GM23248 (cell line): Measurements from ENCODE around the gene RAD51B. TPM values are rescaled to one million over a fixed set of nuclear protein-coding genes. Genes with fewer than 3 reads are reported as not detected.

Experiments
- DNase-seq: peaks from one replicate; pipeline ENCODE4 v3.0.0-alpha.2; 2015
- H2AFZ ChIP-seq: fragments of 200-600 bp; sonication (generic); 2 replicates; pipeline ENCODE4 v1.6.1; 2016; ENCODE audit warnings: antibody characterized with exemption
- H3F3A ChIP-seq: fragments of 200-600 bp; sonication (generic); 2 replicates; pipeline ENCODE4 v1.6.1; 2016; ENCODE audit warnings: mild to moderate bottlenecking, antibody characterized with exemption, mixed run types; ENCODE audit not compliant: insufficient read depth
- H3K27ac ChIP-seq: fragments of 200-600 bp; sonication (generic); 2 replicates; pipeline ENCODE4 v1.5.1; 2016; ENCODE audit warnings: mild to moderate bottlenecking
- H3K27me3 ChIP-seq: fragments of 200-600 bp; sonication (generic); replicated peaks from 2 replicates; pipeline ENCODE4 v1.6.1; 2016; ENCODE audit warnings: mild to moderate bottlenecking; ENCODE audit not compliant: insufficient read depth
- H3K36me3 ChIP-seq: fragments of 200-600 bp; sonication (generic); 2 replicates; pipeline ENCODE4 v1.6.1; 2016; ENCODE audit warnings: low read depth, mild to moderate bottlenecking
- H3K4me1 ChIP-seq: fragments of 200-600 bp; sonication (generic); 2 replicates; pipeline ENCODE4 v1.6.1; 2016; ENCODE audit warnings: mild to moderate bottlenecking; ENCODE audit not compliant: insufficient read depth
- H3K4me2 ChIP-seq: fragments of 200-600 bp; sonication (generic); one replicate; pipeline ENCODE4 v1.6.1; 2016; ENCODE audit warnings: mild to moderate bottlenecking; ENCODE audit not compliant: unreplicated experiment
- H3K4me3 ChIP-seq: fragments of 200-600 bp; sonication (generic); 2 replicates; pipeline ENCODE4 v1.5.1; 2016; ENCODE audit warnings: mild to moderate bottlenecking
- H3K79me2 ChIP-seq: fragments of 200-600 bp; sonication (generic); 2 replicates; pipeline ENCODE4 v1.6.1; 2016; ENCODE audit warnings: mild to moderate bottlenecking; ENCODE audit not compliant: insufficient read depth
- H3K9ac ChIP-seq: fragments of 200-600 bp; sonication (generic); 2 replicates; pipeline ENCODE4 v1.6.1; 2016; ENCODE audit warnings: mild to moderate bottlenecking
- H3K9me2 ChIP-seq: fragments of 200-600 bp; sonication (generic); 2 replicates; pipeline ENCODE4 v1.6.1; 2016; ENCODE audit warnings: mixed run types, mild to moderate bottlenecking, moderate library complexity; ENCODE audit not compliant: insufficient read depth
- H3K9me3 ChIP-seq: fragments of 200-600 bp; sonication (generic); one replicate; pipeline ENCODE4 v1.6.1; 2017; ENCODE audit warnings: low read depth
- H4K20me1 ChIP-seq: fragments of 200-600 bp; sonication (generic); 2 replicates; pipeline ENCODE4 v1.6.0; 2016; ENCODE audit not compliant: insufficient read depth
- EZH2 ChIP-seq: fragments of 200-600 bp; sonication (generic); IDR thresholded peaks from 2 replicates; pipeline ENCODE4 v1.6.1; 2018; ENCODE audit warnings: antibody characterized with exemption, mild to moderate bottlenecking; ENCODE audit not compliant: insufficient read depth, poor library complexity, severe bottlenecking
- EZH2phosphoT487 ChIP-seq: fragments of 200-600 bp; sonication (generic); IDR thresholded peaks from 2 replicates; pipeline ENCODE4 v1.6.1; 2018; ENCODE audit warnings: antibody characterized with exemption, moderate library complexity, mild to moderate bottlenecking, low read depth; ENCODE audit not compliant: insufficient read depth
- WGBS, 2 experiments: methylation state at CpG; one replicate each; pipeline ENCODE4 v1.1.6; 2015 to 2017; ENCODE audit warnings: low lambda C conversion rate in 2 of 2, low coverage in 1 of 2; ENCODE audit errors: missing lambda C conversion rate in 2 of 2; 5-methylcytosine and 5-hydroxymethylcytosine counted together
- in situ Hi-C: fragments of 300-500 bp; cut with MboI; formaldehyde crosslinking; loops from 2 replicates; pipeline ENCODE4 v1.15.0; 2020
- polyA plus RNA-seq: library from polyadenylated mRNA; unstranded; fragments of >200 nt; fragmentation: Nextera tagmentation; extraction: Ambion mirVana; gene quantifications from 2 replicates; pipeline ENCODE4 v1.2.1, GENCODE V29; 2016
- total RNA-seq: library from RNA; depleted of rRNA; stranded (reverse); fragments of >200 nt; shearing (Covaris generic); gene quantifications from 2 replicates; pipeline ENCODE4 v1.2.3, GENCODE V29; 2014

RAD51B gene
- total and polyA plus RNA-seq, 2 experiments from 2014 or later, result 4.0 to 8.8 TPM

DNA sequence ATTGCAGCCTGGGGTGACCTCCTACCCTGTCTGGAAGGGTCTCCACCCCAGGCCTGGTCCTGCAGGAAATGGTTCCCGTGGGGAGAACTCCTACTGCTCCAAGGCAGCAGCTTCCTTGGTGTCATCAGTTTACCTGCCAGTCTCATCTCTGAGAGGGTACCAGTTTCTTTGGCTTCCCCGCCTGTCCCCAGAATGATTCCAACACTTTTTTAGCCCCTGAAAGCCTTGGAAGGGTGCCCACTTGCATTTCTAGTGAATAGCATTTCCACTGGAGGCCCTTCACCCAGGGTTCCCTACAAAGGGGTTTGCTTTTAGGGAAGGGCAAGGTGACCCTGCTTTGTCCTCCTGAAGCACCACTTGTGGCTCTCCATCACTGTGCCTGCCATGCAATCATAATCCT lies 689.0 kb downstream of the RAD51B start:
- no peaks in the 10 kb centered on the region for H3K9me2 ChIP-seq
- TF ChIP-seq EZH2 (no peak), EZH2phosphoT487 (no peak)
- in situ Hi-C loops, result no loop called here
- peaks cover 55% of the 10 kb centered on the region for H3K4me1 ChIP-seq
- no peak overlapping the region for H3K27ac ChIP-seq
- H3K79me2 ChIP-seq, result no peaks in the 10 kb centered on the region
- H3K9me3 ChIP-seq, result no peaks in the 10 kb centered on the region
- H3K4me2 ChIP-seq, result no peak overlapping the region
- no peak overlapping the region for H3K4me3 ChIP-seq
- no peaks in the 10 kb centered on the region for H4K20me1 ChIP-seq
- DNase-seq, result no peak
- WGBS, 2 experiments, result 72 to 75% methylated on average over 2 of the region's 2 CpGs
- H3K9ac ChIP-seq, result no peak overlapping the region
- no peaks in the 10 kb centered on the region for H3K36me3 ChIP-seq
- peaks cover 46% of the 10 kb centered on the region for H3F3A ChIP-seq
- no peaks in the 10 kb centered on the region for H3K27me3 ChIP-seq
- no peak overlapping the region for H2AFZ ChIP-seq

DNA sequence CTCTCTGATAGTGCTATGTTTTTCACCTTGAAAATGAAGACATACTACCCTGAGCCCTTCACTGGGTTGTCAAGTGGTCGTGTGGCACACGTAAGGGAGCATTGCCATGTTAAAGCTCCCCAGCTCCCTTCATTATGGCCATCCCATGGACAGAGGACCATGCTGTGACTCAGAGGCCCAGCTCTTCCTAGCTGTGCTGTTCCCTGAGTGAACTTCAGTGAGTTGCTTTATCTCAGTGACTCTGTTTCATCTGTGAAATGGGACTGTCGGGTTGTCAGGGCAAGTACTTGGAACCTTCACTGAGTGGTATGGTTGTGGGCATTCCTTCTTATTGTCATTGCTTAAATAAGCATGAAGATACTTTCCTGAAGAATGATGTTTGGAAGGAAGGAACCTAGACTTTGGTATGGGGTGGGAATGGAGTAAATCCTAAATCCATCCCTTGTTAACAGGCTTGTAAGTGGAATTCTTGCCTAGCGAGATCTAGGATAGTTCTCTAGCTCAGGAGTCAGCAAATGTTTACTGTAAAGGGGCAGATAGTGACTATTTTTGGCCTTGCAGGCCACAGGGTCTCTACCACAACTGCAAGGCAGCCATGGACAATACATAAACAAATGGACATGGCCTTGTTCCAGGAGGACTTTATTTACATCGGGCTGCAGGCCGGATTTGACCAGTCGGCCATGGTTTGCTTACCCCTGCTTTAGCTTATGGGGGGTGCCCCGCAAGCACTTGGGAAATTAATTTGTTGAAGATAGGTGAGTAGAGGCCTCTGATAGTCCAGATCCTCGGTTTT lies 689.8 kb downstream of the RAD51B start:
- H3K36me3 ChIP-seq, result no peaks in the 10 kb centered on the region
- TF ChIP-seq EZH2phosphoT487 (no peak), EZH2 (no peak)
- 88 to 90% methylated on average over 9 of the region's 9 CpGs for WGBS, 2 experiments
- H3K4me1 ChIP-seq, result peaks cover 55% of the 10 kb centered on the region
- in situ Hi-C loops, result no loop called here
- H3F3A ChIP-seq, result peaks cover 46% of the 10 kb centered on the region
- H3K79me2 ChIP-seq, result no peaks in the 10 kb centered on the region
- H3K9ac ChIP-seq, result peak overlapping the region; percentile 49; the same call in 1 of the 2 replicates
- H3K4me3 ChIP-seq, result no peak overlapping the region
- H3K4me2 ChIP-seq, result peak overlapping the region; percentile 33
- no peaks in the 10 kb centered on the region for H3K27me3 ChIP-seq
- DNase-seq, result no peak
- no peaks in the 10 kb centered on the region for H3K9me3 ChIP-seq
- no peaks in the 10 kb centered on the region for H4K20me1 ChIP-seq
- no peak overlapping the region for H2AFZ ChIP-seq
- peak overlapping the region; percentile 55 for H3K27ac ChIP-seq
- H3K9me2 ChIP-seq, result no peaks in the 10 kb centered on the region

DNA sequence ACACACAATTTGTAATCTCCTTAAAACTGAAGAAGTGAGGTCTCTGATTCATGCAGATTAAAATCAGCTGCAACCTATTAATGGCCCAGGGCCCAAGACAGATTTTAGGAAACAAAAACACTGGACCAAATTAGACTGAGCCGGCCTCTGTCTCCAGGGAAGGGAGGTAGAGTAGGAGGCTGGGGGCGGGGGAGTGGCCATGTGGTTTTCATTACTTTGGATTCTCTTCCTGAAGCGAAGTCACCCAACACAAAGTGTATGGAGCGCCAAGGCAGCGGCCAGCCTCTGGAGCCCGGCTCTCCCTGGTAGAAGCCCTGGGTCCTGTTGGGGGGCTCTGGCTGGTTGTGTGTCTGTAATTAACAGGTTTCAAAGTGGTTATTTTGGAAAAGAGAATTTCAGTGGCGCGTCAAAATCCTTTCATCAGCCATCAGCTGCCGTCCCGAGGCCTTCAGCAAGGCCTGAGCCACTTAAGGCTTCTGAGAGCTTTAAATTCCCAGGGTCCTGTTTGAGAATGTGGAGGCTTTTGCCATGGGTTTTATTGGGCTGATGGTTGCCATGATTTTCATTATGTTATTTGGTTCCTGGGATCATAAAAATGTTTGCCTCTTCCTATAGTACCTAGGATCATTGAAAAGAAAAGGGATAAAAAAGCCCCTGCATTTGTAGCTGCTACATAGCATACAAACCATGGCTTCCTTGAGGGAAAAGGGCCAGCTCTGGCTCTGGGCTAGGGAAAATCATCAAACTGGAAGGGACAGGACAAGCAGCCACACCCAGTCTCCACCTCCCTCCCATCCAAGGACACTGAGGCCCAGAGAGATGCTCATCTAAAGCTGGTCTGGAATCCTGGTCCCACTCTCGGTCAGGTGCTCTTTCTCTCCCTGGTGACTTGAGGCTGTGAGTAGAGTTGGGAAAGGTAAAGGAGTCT lies 690.9 kb downstream of the RAD51B start:
- peak overlapping the region; percentile 33 for H3K4me2 ChIP-seq
- H3K79me2 ChIP-seq, result no peaks in the 10 kb centered on the region
- H2AFZ ChIP-seq, result peak overlapping the region; percentile 70
- no peaks in the 10 kb centered on the region for H3K36me3 ChIP-seq
- WGBS, 2 experiments, result 16% methylated on average over 11 of the region's 11 CpGs
- no peak for TF ChIP-seq EZH2
- no peak for TF ChIP-seq EZH2phosphoT487
- peaks cover 39% of the 10 kb centered on the region for H3F3A ChIP-seq
- H3K9me2 ChIP-seq, result no peaks in the 10 kb centered on the region
- H3K27me3 ChIP-seq, result no peaks in the 10 kb centered on the region
- in situ Hi-C loops, result no loop called here
- no peak overlapping the region for H3K4me3 ChIP-seq
- no peaks in the 10 kb centered on the region for H3K9me3 ChIP-seq
- DNase-seq, result peak; percentile 86
- peaks cover 55% of the 10 kb centered on the region for H3K4me1 ChIP-seq
- no peaks in the 10 kb centered on the region for H4K20me1 ChIP-seq
- H3K27ac ChIP-seq, result peak overlapping the region; percentile 55
- H3K9ac ChIP-seq, result peak overlapping the region; percentile 49

DNA sequence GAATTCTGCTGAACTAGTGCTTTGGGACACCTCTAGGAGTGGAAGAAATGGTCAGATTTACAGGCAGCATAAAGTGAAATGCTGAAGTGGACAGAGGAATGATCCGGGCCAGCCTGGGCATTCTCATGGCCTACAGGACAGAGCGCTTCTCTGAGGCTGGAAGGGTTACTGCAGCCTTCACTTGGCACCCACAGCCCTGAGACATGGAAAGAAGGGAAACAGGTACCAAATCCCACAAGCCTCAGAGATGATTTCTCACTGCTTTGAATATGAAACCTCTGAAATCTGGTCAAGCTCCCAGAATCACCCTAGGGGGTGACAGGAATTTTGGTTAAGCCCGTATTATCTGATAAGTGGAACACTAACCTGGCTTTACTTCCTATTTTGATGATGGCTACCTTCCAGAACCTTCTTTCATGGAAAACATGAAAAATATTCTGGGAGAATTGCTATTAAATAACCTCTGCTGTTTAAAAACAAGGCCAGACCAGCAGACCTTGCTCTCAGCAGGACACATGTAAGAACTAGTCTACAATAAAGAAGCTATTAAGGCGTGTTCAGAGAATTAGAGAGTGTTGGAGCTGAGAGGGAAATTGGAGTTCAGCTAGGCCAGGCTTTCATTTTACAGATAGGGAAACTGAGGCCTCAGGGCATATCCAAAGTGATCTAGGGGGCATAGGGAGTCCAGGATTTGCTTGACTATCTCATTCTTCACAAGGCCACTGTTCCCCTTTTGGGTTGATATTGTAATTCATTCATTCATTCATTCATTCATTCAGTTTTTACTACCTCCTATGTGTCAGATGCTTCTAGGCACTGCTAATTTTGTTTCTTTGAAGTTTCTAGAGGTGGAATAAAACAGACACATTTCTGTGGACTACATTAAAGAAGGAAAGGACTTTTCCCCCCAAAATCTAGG lies 691.8 kb downstream of the RAD51B start:
- in situ Hi-C loops, result no loop called here
- Histone ChIP-seq H3K27ac (peak overlapping the region; percentile 55; the same call in 1 of the 2 replicates), H3K4me2 (no peak overlapping the region), H3K27me3 (no peaks in the 10 kb centered on the region), H2AFZ (no peak overlapping the region), H3F3A (peaks cover 30% of the 10 kb centered on the region), H4K20me1 (no peaks in the 10 kb centered on the region), H3K4me3 (no peak overlapping the region), H3K79me2 (no peaks in the 10 kb centered on the region), H3K9ac (no peak overlapping the region), H3K4me1 (peaks cover 46% of the 10 kb centered on the region), H3K36me3 (no peaks in the 10 kb centered on the region), H3K9me2 (no peaks in the 10 kb centered on the region), H3K9me3 (no peaks in the 10 kb centered on the region)
- WGBS, 2 experiments, result 84 to 90% methylated on average over 4 of the region's 4 CpGs
- peak; percentile 35 for DNase-seq
- TF ChIP-seq EZH2, result no peak
- TF ChIP-seq EZH2phosphoT487, result no peak
